HG03039 (cell line): ENCODE measurements around the gene ERCC6L.

Source experiments
- ATAC-seq: cut with Tn5 transposase; IDR thresholded peaks from one replicate; pipeline ENCODE4 v1.9.1; 2021; ENCODE audit warnings: mild to moderate bottlenecking, moderate library complexity; ENCODE audit not compliant: unreplicated experiment

The ERCC6L gene

DNA sequence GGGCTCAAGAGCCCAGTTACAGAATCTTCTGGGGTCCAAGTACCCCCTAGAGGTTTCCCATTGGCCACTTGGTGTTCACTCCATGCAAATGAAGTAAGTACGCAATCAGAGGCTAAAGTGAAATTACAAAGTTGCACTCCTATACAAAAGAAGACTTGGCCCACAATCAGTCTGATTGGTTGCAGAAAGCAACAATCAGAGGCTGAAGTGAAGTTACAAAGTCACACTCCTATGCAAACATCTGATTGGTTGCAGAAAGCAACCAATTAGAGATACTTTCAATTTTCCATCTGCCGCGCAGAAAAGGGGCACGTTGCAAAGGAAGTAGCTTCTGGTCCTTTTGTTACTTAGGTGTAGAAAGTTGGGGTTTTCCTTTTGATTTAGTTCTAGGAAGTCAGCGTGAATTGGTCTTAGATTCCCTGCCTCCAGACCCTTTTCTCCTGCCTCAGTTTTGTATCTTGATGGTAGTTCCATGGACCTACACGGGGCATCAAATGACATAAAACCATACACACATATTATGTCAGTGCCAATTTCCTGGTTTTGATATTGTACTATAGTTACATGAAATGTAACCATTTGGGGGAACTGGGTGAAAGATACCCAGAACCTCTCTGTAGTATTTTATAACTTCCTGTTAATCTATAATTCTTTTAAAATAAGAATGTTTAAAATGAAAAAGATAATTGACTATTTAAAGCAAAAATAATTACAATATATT lies 69.7 kb downstream of the ERCC6L start:
- ATAC-seq = no peak

- no peak for ATAC-seq
These were observed 73.3 kb downstream of the ERCC6L start for GRCh38 chrX:72165551-72165950.

DNA sequence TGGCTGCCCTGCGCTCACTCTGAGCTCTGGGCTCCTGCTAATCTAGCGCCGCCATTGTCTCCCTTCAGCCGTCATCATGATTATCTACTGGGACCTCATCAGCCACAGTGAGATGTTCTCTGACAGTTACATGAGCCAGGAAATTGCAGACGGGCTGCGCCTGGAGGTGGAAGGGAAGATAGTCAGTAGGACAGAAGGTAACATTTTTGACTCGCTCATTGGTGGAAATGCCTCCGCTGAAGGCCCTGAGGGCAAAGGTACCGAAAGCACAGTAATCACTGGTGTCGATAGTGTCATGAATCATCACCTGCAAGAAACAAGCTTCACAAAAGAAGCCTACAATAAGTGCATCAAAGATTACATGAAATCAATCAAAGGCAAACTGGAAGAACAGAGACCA lies 79.1 kb downstream of the ERCC6L start:
- ATAC-seq = no peak

GRCh38 chrX:72158773-72159172 lies 80.1 kb downstream of the ERCC6L start:
- ATAC-seq = no peak
